Activated CD8-positive, alpha-beta memory T cell treated with anti-CD3 and anti-CD28 coated beads for 48 hours (primary cell): ENCODE data around the gene KIAA1217.

Experiments
- DNase-seq, 3 experiments: peaks; one replicate each; pipeline ENCODE4 v3.0.0-alpha.2; 2020; ENCODE audit warnings: low read depth in 2 of 3, low spot score in 2 of 3

Gene KIAA1217

GRCh38 chr10:24207341-24207740 lies 1.6 kb upstream of the KIAA1217 start:
- DNase-seq: no peak

DNA sequence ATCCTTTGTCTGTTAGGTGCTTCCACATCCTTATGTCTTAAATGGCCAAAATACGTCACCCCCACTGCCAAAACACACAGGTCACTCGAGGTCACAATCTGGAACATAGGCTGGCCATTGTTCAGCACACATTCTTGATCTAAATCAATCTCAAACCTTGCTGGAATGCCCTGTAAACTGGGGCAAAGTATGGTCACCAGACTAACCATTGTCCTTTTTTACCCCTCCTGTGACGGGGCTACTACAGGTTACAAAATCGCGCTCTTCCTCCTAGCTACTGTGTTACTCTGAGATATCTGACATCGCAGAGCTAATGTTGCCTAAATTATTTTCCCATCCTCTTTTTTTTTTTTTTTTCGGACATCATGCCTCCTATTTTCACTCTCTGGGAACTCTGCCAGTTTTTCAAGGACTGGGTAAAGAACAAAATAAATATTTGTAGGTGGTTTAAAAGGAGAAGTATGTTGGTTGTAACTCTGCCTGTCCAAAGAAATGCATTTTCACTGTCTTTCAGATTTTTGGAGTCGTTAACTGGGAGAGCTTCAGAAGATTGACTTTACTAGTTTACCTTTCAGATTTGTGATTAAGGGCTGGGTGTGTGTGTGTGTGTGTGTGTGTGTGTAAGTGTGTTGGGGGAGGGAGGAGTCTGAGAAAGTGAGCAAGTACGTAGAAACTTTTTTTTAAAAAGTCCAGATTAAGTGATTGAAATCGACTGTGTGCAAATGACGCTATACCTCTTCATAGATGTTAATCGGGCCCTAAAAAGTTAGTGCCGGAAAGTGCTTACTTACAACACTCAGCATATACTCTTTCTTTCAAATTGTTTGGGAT lies 942 bp upstream of the KIAA1217 start:
- no peak for DNase-seq

- no peak for DNase-seq
Measured at GRCh38 chr10:24209432-24209771, 464 bp downstream of the KIAA1217 start.

DNA sequence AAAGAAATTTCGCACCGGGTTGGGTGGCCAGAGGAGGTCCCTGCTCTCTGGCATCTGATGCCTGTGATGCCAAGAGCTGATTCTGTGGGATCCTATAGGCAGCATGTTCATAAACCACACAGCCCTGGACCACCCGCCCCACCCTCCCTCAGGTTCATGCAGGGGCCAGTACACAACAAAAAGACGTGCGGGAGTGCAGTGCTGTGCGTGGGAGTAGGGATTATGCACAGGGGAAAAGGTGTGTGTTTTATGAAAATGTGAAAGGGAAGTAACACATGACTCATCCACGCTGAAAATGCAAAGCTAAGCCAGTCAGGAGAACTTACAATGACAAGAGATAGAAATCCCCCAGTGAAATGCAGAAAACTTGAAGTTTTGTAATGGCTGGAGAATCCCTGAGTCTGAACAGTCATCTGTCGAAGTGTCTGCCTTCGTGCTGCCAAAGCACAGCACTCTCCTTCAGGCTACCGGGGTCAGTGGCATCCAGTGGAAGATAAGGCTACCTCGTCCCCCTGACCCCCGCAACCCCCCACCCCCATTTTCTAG lies 1.1 kb downstream of the KIAA1217 start:
- DNase-seq: no peak

DNA sequence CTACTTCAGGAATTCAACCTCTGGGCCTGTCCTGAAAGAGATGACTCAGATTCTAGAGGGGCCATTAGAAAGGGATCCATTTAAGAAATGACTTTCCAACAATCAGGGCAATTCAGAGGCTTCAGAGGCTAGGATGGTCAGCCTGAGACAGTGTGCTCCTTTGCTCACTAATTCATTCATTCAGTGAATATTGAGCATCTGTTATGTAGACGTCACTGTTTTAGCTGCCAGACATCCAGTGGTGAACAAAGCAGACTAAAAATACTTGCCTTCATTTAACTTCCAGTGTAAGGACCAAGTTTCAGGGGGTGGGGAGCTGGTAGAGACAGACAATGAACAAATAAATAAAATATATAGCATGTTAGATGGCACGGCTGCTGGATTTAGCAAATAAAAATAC lies 1.6 kb downstream of the KIAA1217 start:
- DNase-seq: no peak

DNA sequence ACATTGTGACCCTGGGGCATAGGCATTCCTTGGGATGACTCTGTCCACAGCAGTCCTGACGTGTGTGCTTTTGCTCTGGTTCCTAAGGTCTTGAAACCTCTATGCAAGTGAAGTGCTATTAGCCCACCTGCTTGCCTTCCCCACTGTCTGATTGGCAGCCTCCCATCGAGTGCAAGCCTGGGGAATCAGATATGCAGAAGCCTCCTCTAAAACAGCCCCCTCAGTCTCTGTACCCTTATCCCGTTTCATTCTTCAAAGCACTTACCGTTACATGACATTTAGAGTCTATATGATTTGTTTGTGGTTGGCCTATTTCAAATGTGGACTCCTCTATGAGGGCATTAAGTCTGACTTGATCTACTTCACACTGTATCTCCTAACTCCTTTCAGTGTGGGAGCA lies 4.3 kb downstream of the KIAA1217 start:
- DNase-seq: no peak

DNA sequence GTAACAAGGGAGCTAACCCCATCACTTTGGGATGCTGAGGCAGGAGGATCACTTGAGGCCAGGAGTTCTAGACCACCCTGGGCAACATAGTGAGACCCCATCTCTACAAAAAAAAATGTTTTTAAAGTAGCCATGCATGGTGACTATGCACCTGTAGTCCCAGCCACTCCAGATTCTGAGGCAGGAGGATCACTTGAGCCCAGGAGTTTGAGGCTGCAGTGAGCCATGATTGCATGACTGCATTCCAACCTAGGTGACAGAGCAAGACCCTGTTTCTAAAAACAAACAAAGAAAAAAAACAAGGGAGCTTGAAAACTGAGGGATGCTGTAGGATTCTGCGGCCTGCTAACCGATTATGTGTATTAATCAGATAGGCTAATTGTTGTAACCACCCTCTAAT lies 4.9 kb downstream of the KIAA1217 start:
- no peak for DNase-seq

DNA sequence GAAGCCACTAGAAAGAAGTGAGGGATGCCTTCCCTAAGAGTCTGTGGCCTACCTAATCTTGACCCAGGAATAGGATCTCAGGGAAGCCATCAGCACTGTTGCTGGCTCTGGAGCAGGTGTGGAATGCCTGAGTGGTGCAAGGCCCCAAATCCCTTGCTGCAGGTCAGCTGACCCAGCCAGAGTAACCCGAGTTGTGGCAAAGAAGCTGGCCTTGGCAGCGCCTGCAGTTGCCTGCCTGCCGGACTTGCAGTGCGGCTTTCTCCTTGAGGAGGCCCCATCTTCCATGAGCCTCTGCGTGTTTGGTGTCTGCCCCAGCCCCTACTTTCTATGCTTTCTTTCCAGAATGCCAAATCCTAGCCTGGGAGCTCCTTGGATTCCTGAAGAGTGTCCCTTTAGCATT lies 5.8 kb downstream of the KIAA1217 start:
- DNase-seq: no peak

DNA sequence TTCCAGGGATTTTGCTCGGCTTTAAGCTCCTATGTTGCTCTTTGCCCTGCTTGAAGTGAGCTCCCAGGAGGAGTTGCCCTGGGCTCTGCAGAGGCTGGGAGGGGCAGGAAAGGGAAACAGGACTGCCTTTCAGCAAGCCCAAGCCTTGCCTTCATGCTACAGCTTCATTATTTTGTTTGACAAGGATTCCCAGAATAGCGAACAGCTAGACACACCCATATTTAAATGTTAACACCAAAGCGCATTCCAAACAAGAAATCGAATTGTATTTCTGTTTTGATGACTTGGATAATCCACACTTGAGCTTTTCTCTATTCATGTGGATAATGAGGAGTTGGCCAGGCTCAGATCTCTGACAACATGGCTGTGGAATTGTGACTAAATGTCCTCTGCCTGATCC lies 6.3 kb downstream of the KIAA1217 start:
- DNase-seq: no peak

DNA sequence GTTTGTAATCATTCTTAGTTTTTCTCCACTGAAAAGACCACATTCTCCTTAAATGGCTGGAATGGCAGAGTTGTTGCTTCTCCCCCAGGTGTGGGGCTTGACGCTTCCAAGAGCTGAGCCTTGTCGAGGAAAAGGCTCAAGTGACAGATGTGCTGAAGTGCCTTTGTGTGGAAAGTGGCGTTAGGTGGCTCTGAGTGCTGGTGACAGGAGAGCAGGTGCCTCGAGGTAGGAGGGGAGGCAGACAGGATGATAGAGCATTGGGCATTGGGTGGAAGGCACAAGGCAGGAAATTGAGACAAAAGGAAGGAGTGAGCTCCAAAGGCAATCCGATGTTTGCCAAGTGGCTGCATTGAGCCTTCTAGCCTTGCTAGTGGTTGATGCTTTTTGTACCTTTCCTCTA lies 6.7 kb downstream of the KIAA1217 start:
- DNase-seq: no peak

DNA sequence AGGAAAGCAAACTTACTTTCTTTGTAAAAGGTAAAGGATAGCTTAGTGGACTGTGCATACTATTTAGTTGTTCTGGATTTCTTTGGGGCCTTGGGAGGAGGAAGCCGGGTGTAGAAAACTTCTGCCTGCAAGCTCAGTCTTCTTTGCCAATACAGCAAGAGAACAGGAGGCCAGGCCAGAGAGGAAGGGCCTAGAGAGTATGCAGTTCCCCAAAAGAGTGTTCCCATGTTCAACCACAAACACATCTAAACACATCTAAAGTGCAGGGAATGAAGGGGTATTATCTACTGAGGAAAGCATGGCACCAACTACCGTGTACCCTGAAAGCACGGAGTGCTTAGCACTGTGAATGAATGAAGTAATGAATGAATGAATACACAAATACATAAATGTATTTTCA lies 11.0 kb downstream of the KIAA1217 start:
- DNase-seq: no peak

DNA sequence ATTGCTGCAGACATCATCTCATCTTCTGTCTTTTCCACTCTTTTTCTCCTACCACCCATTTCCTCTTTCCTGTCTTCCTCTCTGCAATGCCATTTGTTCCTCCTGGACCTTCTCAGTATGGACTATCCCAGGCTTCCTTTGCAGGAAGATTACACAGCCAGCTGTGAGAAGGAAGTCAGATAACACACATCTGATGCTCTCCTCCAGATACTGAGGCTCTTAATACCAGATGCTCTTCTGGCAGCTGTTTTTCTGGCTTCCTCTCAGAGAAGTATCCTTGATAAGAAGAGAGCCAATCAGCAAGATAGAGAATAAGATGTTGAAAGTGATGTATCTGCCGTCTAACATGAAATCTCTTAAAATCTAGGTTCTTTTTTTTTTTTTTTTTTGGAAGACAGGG lies 14.4 kb downstream of the KIAA1217 start:
- DNase-seq: no peak

- DNase-seq: no peak
Measured at GRCh38 chr10:24223953-24224352, 15.0 kb downstream of the KIAA1217 start.

DNA sequence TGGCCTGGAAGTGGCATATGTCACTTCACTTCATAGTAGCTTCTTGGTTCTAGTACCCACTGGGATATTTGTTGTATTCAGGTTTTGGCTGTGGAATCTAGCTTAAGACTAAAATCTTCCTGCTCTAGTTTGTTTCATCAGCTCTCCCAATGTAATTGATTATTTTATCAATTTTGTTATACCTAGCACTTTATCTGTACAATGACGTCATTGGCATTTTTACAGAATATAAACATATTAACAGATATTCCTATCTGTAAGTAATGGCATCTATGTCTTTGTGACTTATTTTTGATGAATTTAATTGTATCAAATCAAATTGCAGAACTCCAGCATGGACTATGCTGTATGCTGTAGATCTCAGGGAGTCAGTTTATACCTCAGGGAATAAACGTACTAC lies 19.7 kb downstream of the KIAA1217 start:
- no peak for DNase-seq

- DNase-seq: no peak
Measured at GRCh38 chr10:24229909-24230308, 21.0 kb downstream of the KIAA1217 start.

GRCh38 chr10:24231200-24231599 lies 22.3 kb downstream of the KIAA1217 start:
- no peak for DNase-seq

DNA sequence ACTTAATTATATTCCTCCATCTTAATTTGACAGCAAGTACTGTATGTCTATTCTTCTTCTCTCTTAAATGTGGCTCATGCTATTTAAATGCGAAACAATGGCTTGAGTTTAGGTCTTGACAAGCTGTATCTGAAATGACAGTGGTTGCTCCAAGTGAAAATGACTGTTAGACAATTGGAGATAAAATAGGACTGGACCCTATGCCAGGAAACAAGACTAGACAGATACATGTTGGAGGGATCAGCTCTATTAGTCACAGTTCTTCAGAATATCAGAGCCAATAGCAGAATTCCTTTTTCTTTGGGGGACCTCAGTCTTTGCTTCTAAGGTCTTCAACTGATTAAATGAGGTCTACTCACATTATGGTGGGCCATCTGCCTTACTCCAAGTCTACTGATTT lies 25.8 kb downstream of the KIAA1217 start:
- DNase-seq: no peak

- DNase-seq: no peak
Measured at GRCh38 chr10:24235471-24235870, 26.5 kb downstream of the KIAA1217 start.

- no peak for DNase-seq
Measured at GRCh38 chr10:24237801-24238395, 29.0 kb downstream of the KIAA1217 start.

GRCh38 chr10:24238519-24239247 lies 29.7 kb downstream of the KIAA1217 start:
- no peak for DNase-seq

GRCh38 chr10:24239289-24240040 lies 30.5 kb downstream of the KIAA1217 start:
- no peak for DNase-seq
